GM11168 (cell line): Measurements from ENCODE around the gene C1orf105.
"Not testable (repeated sequence)": the region's sequence is repeated elsewhere in the genome, so short reads cannot be mapped to it uniquely, and the experiment has no call there.

ENCODE experiments used
- in situ Hi-C: fragments of 300-500 bp; cut with MboI; formaldehyde crosslinking; loops from one replicate; pipeline ENCODE4 v1.12.0; 2022; ENCODE audit warnings: low sequenced_read_pairs; ENCODE audit not compliant: unreplicated experiment

The C1orf105 gene

DNA sequence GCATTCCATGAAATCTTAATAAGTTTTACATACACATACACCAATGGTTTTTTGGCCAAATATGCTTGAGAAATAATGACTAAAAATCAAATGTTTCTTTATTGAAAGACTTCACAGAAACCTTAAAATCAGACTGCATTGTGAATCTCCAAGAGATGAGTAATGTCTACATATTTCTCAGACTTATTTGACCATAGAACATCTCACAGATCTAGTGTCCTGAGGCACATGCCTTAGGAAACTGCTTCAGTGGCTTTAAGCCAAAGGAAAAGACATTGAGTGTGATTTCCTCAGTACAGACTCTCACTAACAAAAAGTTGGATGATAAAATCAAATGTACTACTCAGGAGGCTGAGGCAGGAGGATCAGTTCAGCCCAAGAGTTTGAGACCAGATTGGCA lies 6.2 kb upstream of the C1orf105 start:
- in situ Hi-C loops: loop anchor here (25.0 kb wide), 1 partner anchor 327 kb away; no protein-coding TSS in a partner anchor

DNA sequence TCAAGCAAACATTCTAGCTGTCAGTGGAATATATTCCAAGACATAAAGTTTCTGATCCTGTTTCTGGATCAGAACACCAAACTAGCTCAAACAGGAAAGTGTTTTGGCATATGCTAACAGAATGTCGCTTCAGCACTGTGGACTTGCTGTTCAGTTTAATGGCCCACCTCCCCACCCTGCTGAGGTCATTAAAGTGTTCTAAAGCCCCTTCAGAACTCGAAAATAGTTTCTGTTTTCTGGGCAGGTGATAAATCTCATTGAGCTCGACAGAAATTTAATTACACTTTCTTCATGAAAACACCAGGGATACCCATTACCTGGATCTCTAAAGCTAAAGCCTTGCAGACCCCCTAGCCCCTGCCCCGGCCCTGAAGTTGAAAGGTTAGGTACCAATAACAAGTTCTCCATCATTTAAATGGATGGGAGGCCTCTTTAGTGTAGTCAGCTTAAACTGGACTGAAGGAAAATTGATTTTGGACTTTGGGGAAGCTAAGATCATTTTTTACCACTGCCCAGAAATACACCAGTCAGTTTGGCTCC lies 3.9 kb upstream of the C1orf105 start:
- in situ Hi-C loops: loop anchor here (25.0 kb wide), 1 partner anchor 329 kb away; no protein-coding TSS in a partner anchor

DNA sequence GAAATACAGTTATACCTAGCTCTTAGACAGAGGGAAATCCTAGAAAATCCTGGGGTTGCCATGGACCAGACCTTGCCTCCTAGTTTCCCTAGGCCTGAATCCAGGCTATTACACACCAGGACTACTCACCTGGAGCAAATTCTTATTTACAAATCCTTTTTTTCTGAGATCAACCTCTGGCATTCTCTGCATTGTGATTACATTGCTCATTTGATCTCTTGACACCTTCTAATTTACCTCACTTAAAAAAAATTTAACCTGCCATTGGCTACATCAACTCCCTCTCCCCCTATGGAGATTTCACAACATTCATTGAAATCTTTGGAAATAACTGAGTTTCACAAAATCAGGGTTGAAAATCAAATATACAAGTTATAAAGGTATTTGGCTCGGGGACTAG lies 2.9 kb upstream of the C1orf105 start:
- in situ Hi-C loops: loop anchor here (25.0 kb wide), 1 partner anchor 330 kb away; no protein-coding TSS in a partner anchor

DNA sequence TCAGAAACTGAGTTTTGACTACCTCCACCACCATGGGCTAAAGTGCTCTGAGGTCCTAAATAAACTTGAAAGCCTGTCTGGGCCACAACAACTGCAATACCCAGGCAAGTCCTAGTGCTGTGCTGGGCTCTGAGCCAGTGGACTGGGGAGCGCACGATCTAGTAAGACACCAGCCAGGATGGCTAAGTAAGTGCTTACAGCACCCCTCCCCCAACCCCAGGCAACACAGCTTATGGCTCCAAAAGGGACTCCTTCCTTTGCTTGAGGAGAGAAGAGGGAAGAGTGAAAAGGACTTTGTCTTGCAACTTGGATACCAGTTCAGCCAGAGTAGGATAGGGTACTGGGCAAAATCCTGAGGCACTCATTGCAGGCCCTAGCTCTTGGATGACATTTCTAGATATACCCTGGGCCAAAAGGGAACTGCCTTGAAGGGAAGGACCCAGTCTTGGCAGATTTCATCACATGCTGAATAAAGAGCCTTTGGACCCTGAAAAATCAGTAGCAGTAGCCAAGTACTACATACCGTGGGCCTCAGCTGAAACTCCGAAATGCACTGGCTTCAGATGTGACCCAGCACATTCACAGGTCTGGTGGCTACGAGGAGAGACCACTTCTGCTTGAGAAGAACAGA lies 1.6 kb downstream of the C1orf105 start:
- in situ Hi-C loops: loop anchor here (25.0 kb wide), 1 partner anchor 335 kb away; no protein-coding TSS in a partner anchor

DNA sequence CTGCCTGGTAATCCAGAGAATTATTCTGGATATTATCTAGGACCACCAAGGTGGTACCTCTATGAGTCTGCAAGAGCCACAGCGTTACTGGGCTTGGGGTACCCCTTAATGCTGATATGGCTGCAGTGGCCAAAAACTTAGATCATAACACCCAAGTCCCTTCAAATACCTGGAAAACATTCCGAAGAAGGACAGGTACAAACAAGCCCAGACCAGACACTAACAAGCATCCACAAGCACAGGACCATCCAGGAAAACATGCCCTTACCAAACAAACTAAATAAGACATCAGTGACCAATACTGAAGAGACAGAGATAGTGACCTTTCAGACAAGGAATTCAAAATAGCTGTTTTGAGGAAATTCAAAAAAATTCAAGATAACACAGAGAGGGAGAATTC lies 2.9 kb downstream of the C1orf105 start:
- in situ Hi-C loops: loop anchor here (25.0 kb wide), 1 partner anchor 336 kb away; no protein-coding TSS in a partner anchor

DNA sequence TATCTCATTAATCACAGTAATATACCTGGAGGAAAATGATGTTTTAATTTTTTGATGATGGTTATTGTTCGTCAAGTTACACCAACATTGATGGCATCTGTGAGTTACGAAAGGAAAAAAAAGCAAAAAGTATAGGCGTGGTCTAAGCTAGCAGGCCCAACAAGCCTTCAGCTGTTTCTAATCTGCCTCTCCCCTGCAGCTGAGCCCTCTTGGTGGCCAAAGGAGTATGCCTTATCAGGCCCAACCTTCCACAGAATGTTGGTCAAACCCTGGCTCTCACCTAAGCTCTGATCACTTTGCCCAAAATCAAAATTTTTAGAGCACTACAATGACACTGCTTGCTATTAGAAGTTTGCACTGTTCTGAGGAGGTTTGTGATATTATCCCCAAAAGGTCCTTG lies 4.9 kb downstream of the C1orf105 start:
- in situ Hi-C loops: no loop called here

DNA sequence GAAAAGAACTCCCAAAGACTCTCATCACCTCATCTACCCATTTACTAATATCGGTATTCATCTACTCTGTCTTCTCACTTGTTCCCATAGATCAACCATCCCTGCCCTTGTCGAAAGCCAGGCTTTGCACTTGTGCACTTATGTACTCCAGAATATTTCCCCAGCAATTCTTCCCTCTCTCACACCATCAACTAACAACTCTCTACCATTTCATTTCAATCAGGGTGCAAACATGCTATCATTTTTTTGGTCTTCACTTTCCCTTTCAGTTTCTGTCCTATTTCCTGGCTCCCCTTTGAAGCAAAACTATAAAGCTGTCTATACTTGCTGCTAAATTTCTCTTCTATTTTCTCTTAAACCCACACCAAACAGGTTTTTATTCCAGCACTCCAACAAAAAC lies 6.7 kb downstream of the C1orf105 start:
- in situ Hi-C loops: no loop called here

DNA sequence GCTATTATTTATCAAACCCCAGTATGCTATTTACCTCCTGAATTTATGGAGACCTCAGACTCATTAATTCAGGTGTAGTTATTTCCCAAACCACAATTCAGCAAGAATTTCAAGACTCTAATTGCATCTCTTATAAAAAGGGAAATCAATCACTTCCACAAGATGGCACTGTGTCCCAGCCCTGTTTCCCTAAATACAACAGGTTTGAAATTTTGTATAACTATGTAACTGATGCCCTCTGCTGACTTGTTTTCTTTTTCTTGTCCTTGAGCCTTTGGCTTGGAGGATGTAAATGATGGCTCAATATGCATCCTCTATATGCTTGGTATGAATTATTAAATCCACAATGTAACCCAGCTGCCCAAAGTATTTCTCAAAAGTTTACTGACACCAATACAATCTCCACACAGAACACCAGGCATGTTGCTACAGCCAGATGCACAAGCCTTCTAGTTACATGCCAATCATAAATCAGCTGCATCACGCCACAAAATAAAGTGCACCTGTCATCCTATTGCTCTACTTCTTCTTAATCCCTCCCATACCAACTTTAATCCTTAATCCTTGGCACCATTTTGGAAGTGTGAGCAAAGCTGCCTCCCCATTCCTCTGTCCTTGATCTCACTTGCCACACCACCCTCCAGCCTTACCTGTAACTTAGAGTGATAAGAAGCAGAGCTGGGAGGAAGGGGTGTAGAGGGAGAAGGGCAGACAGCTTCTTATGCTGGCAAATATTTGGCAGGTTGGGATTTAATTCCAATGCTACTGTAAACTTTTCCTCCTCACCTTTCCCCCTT lies 9.0 kb downstream of the C1orf105 start:
- in situ Hi-C loops: no loop called here

DNA sequence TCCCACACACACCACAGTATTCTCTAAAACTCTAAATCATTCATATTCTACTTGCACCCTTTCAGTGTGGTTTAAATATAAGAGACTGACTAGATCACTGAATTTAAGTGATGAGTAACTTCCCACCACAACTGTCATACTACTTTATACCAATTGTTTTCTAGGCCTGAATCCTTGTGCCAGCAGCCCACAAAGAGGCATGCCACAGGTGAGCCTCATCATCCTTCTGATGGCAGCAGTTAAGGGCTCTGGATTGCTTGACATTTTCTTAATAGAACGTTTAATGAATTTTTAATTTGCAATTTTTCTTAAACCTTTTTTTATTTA lies 9.6 kb downstream of the C1orf105 start:
- in situ Hi-C loops: no loop called here

DNA sequence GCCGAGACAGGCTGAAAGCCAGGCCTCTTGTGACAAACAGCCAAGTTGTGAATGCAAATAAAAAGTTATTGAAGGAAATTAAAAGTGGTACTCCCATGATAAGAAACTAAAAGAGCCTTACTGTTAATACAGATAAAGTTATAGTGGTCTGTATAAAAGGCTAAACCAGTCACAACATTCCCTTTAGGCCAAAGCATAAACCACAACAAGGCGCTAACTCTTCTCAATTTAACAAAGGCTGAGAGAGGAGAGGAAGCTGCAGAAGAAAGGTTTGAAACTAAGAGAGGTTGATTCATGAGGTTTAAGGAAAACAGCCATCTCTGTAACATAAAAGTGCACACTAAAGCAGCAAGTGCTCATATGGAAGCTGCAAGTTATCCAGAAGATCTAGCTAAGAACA lies 10.7 kb downstream of the C1orf105 start:
- in situ Hi-C loops: no loop called here

DNA sequence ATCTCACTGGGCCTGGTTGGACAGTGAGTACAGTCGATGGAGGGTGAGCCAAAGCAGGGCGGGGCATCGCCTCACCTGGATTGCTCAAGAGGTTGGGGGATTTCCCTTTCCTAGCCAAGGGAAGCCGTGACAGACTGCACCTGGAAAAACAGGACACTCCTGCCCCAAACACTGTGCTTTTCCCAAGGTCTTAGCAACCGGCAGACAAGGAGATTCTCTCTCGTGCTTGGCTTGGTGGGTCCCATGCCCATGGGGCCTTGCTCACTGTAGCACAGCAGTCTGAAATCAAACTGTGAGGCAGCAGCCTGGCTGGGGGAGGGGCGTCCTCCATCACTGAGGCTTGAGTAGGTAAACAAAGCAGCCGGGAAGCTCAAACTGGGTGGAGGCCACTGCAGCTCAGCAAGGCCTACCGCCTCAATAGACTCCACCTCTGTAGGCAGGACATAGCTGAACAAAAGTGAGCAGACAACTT lies 11.3 kb downstream of the C1orf105 start:
- in situ Hi-C loops: no loop called here

DNA sequence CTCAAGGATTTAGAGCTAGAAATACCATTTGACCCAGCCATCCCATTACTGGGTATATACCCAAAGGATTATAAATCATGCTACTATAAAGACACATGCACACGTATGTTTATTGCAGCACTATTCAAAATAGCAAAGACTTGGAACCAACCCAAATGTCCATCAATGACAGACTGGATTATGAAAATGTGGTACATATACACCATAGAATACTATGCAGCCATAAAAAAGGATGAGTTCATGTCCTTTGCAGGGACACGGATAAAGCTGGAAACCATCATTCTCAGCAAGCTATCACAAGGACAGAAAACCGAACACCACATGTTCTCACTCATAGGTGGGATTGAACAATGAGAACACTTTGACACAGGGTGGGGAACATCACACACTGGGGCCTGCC lies 16.7 kb downstream of the C1orf105 start:
- in situ Hi-C loops: not testable (repeated sequence)

DNA sequence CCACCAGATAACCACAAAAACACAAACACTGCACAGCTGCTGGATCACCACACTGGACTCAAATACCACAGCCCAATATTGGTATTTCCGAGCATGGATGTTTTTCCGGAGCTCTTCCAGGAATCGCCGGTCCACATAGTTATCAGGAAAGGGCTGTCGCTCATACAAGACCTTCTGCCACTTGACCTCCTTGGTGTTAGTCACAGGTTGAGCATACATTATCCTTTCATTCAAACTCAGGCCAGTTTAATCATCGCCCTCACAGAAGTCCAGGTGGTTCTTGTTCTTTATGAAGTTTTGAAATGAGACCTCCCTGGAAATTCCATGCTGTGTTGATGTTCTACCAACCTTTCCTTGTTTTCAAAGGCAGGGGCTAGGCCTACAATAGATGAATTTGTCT lies 21.9 kb downstream of the C1orf105 start:
- in situ Hi-C loops: no loop called here

DNA sequence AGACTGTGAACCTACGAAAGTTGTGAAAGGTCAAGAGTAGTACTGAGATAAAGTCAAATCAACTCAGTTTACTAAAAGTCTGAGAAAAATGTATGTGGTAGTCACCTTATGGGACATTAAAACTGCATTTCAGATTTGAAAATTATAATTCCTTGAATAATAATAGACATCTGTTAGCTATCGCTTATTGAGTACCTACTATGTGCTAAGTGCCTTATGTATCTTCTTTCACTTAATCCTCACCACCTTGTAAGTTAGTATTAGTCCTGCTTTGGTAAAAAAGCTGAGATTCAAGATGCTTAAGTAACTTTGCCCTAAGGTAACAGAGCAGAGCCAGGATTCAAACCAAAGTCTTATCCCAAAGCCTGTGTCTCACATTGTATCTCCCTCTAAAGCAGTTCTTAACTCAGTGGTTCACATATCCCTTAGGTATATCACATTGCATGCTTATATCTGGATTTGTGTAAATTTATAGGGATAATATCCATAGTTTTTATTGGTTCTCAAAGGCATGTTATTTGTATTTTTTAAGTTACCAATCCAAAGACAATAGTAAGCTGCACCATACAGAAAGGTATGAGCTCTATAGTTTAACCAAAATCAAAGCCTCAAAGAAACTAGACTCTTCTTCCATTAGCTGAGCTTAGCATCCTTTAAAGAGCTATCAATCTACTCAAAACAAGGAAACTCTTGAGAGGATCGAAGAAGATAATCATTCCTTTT lies 22.5 kb downstream of the C1orf105 start:
- in situ Hi-C loops: no loop called here

DNA sequence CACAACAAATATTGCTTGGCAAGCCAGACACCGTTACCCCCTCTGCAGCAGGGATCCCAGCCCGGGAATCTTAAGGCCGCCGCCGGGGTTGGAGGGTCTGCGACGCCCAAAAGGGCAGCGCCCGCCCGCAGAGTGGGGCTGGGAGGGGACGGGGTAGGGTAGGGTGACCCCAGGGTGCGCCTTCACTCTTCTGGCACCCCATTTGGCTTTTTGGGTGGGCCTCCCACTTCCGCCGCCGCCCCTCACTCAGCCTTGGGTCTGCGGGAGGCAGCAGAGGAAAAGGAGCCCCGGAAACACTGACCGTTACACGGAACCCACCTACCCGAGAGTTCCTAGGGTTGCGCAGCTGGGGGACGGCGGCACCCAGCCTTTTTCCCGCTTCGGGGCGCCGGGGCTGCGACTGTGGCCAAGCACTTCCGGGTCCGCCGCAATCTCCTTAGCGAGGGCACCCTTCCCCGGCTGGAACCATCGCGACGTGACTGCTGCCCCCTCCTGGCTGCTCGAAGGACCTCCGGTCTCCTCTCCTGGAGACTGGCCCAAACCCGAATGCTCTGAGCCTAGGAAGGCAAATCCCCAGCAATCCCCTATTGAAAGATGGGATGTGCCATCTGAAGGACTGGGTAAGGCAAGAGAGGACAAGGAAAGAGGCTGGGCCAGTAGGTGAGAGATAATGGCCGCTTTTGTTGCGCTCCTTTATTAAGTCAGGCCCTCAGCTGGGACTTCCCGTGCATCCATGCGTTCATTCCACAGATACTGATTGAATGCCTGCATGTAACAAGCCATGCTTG lies 23.4 kb downstream of the C1orf105 start, which contains the start of gene PIGC:
TSS of gene PIGC (minus strand) at position 404 of the 788 bp plus-strand sequence. CDS start 1,447 bp downstream, outside the sequence.
- in situ Hi-C loops: no loop called here

DNA sequence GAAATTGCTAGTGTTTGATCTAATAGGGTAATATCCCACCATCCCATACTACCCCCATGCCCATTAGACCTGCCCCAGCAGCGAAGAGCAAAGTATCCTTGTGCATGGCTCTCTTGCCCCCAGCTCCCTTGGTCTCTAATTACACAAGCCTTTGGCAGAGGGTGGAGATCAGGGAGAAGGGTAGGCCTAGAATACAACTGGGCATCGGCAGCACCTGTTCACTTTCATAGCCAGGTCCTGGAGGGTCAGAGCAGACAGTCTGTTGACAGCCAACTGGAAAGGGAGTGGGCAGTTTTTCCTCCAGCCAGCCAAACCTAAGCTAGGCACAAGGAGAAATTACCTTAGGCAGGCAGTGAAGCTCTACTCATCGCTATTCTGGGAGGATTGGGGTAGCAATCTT lies 26.1 kb downstream of the C1orf105 start:
- in situ Hi-C loops: no loop called here

DNA sequence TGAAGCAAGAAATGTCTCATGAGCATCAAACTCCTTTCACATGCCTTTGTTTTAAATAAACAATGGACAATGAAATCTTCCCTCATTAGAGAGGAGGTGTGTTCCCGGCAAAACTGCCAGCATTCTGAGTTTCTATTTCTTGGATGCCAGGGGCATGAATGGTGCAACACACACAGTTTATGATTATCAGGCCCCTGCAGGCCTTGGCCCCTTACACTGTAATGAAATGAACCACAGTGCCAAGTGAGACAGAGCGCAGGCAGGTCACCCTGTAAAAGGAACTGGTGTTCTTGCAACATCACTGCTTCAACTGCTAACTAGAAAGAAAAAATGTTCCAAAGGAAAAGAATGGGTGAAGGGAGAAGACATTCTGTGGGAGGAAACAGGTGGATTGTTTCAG lies 27.2 kb downstream of the C1orf105 start:
- in situ Hi-C loops: no loop called here

DNA sequence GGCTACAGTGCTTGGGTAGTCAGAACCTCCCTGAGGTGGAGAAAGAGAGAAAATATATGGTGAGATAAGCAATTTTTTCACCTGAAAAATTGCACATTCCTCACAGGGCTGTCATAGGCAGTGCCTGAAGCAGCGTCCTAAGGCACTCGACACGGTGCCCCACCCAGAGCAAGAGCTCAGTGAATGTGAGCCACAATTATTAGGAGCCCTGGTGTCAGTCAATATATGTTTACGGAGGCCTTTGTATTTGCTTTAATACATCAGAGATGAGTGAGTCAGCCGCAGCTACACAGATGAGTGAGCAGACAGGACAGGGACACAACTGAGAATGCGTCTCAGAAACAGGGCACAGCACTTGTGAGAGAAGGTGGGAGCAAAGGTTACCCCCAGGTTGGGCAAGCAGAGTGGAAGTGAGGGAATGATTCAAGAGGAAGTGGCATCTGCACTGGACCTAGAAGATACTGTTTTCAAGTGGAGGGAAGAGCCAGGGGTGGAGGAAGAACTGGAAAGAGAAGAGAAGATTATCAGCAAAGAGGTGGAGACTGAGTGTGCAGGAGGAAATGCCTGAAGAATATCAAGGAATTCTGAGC lies 28.6 kb downstream of the C1orf105 start:
- in situ Hi-C loops: no loop called here
